ENCODE data around the gene SLC25A13.

Gene SLC25A13

DNA sequence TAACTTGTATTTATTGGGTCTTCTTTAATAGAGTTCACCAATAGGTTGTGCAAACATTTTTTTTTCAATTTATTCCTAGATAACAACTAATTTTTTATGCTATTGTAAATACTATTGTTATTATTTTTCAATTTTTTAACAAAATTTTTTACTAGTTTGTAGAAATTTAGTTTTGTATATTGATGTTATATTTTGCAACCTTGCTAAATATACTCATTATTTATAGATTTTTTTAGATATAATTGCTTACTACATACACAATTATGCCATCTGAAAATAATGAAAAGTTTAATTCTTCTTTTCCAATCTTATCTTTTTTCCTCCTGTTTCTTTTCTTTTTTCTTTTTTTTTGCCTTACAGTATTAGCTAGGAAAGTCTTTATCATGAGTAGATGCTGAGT lies 216.9 kb downstream of the SLC25A13 start:
- TF ChIP-seq, protein P1, sequence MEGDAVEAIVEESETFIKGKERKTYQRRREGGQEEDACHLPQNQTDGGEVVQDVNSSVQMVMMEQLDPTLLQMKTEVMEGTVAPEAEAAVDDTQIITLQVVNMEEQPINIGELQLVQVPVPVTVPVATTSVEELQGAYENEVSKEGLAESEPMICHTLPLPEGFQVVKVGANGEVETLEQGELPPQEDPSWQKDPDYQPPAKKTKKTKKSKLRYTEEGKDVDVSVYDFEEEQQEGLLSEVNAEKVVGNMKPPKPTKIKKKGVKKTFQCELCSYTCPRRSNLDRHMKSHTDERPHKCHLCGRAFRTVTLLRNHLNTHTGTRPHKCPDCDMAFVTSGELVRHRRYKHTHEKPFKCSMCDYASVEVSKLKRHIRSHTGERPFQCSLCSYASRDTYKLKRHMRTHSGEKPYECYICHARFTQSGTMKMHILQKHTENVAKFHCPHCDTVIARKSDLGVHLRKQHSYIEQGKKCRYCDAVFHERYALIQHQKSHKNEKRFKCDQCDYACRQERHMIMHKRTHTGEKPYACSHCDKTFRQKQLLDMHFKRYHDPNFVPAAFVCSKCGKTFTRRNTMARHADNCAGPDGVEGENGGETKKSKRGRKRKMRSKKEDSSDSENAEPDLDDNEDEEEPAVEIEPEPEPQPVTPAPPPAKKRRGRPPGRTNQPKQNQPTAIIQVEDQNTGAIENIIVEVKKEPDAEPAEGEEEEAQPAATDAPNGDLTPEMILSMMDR (IDR thresholded peaks at IDR 0.05; ENCODE audit: insufficient read depth, missing control alignments): no peak
- DNase-seq (ENCODE audit: insufficient read length, low spot score) (no peak), FAIRE-seq (no peak)

- TF ChIP-seq, protein P1 (IDR thresholded peaks at IDR 0.05; ENCODE audit: insufficient read depth, missing control alignments): no peak
- no peak for DNase-seq (ENCODE audit: insufficient read length, low spot score)
- FAIRE-seq: no peak
These were observed 219.6 kb downstream of the SLC25A13 start for GRCh38 chr7:96102096-96102811.

DNA sequence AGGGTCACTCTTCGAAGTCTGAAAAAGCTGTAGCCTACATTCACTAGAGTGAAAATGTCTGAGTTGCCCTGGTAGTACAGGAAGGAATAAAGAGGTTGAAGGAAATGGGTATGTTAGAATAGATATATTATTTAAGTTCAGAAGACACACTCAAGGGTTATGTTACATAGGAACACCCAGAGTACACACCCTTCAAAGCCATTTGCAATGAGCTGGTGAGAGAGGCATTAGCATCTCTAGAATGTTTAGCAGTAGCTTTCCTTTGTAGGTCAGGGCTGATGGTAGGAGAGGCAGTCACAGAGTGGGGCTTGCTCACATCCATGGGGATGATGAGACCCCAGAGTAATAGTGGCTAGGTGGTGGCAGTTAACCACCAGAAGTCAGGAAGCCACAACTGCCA lies 221.2 kb downstream of the SLC25A13 start:
- FAIRE-seq (no peak), DNase-seq (ENCODE audit: insufficient read length, low spot score) (no peak)
- TF ChIP-seq, protein P1 (IDR thresholded peaks at IDR 0.05; ENCODE audit: insufficient read depth, missing control alignments): no peak

DNA sequence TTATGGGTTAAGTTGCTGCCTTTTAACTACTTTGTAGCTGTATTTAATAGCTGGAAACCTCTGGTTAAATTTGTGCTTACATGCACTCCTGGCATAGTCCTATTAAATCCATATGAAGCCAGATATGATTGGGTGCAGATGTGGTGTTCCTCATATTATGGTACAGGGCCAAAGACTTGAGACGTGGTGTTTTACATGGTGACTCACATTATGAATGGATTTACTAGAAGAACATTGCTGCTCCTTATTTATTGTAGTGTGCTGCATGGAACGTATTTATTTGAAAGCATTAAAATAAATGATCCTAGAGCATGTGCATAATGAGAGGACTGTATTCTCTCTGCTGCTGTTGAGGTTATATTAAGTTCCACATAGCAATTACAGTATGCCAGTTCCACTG lies 224.1 kb downstream of the SLC25A13 start:
- DNase-seq (ENCODE audit: insufficient read length, low spot score): no peak
- TF ChIP-seq, protein P1 (IDR thresholded peaks at IDR 0.05; ENCODE audit: insufficient read depth, missing control alignments): no peak
- FAIRE-seq: no peak

- TF ChIP-seq, protein P1 (IDR thresholded peaks at IDR 0.05; ENCODE audit: insufficient read depth, missing control alignments): no peak
- no peak for FAIRE-seq
- no peak for DNase-seq (ENCODE audit: insufficient read length, low spot score)
These were observed 228.5 kb downstream of the SLC25A13 start for GRCh38 chr7:96093435-96093834.

DNA sequence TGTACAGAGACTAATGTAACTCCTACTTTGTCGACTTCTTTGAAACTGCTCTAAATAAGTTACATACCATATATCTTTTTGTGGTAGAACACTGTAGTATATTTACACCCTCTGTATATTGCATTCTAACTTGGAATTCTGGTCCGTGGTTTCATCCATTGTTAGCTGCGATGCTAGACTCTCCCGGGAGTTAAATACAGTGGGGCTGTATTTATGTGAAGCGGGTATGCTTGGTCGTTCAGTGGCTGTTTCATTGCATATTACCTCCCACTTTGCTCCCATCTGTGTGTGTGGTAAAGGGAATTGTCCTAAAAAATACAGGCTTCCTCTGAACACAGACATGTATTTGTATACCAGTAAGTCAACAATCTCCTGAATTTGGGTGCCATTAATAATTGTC lies 231.1 kb downstream of the SLC25A13 start:
- FAIRE-seq (no peak), DNase-seq (ENCODE audit: insufficient read length, low spot score) (no peak)
- TF ChIP-seq, protein P1 (IDR thresholded peaks at IDR 0.05; ENCODE audit: insufficient read depth, missing control alignments): no peak

DNA sequence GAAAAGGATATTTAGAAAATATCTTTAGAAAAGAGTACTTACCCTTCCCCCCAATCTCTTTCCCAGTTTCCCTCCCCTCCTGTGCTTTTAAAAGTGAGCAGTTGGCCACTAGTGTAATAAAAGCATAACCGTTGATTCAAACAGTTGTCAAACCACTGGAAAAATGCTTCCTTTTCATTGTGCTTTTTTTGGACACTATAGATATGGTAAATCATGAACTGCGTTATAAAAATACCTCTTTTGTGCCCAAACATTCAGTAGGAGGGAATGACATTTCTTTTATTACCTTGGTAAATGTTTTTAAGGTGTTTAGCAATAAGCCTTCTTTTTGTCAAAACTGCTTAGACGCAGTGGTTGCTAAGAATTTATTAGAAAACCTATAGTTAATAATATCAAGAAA lies 232.4 kb downstream of the SLC25A13 start:
- FAIRE-seq (no peak), DNase-seq (ENCODE audit: insufficient read length, low spot score) (no peak)
- TF ChIP-seq, protein P1 (IDR thresholded peaks at IDR 0.05; ENCODE audit: insufficient read depth, missing control alignments): no peak

All from D721Med (cell line).